Dedifferentiated amniotic fluid mesenchymal stem cell (primary cell): ENCODE results near the gene LPIN1.

Experiments
- DNase-seq: peaks from one replicate; pipeline ENCODE4 v3.0.0-alpha.2; 2016; ENCODE audit errors: extremely low spot score

LPIN1 gene, protein sequence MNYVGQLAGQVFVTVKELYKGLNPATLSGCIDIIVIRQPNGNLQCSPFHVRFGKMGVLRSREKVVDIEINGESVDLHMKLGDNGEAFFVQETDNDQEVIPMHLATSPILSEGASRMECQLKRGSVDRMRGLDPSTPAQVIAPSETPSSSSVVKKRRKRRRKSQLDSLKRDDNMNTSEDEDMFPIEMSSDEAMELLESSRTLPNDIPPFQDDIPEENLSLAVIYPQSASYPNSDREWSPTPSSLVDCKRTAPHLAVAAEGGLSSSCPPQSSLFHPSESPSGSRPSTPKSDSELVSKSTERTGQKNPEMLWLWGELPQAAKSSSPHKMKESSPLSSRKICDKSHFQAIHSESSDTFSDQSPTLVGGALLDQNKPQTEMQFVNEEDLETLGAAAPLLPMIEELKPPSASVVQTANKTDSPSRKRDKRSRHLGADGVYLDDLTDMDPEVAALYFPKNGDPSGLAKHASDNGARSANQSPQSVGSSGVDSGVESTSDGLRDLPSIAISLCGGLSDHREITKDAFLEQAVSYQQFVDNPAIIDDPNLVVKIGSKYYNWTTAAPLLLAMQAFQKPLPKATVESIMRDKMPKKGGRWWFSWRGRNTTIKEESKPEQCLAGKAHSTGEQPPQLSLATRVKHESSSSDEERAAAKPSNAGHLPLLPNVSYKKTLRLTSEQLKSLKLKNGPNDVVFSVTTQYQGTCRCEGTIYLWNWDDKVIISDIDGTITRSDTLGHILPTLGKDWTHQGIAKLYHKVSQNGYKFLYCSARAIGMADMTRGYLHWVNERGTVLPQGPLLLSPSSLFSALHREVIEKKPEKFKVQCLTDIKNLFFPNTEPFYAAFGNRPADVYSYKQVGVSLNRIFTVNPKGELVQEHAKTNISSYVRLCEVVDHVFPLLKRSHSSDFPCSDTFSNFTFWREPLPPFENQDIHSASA

DNA sequence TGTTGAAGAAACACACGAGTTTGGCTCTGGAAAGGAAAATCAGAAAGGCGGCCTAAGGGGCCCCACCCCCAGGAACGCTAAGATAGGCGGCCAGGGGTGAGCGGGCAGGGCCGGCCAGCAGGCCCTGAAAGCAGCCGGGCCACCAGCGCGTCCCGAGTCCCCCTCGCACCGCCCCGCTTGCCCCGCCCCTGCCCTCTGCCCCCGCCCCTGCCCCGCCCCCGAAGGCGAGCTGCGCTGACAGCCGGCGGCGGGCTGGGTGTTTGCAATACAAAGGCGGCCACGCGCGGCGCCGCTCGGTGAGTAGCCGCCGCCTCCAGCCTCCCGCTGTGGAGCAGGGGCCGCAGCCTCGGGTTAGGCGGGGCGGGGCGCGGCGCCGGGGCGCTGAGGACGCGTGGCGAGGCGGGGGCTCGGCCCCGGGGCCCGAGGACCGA is at the start of gene LPIN1:
Gene LPIN1 (plus strand): TSS at position 257 of the 431 bp plus-strand sequence. CDS start 18,910 bp downstream, outside the sequence.
- DNase-seq, result peak; percentile 71

DNA sequence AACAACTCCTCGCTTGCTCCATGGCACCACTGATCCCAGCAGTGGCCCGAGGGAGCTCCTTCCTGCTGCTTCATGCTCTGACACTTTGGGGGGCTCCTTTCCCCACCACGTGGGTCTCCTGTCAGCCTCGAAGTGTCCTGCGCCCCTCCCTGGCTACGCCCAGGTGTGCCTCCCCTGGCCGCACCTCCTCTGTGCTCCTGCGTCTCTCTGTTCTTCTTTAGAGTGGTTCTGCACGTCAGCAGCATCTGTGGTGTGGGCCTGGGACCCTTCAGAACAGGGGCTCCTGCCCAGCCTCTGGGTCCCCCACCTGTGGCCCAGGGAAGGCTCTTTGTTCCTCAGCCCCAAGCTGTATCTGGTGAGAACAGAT is 49.7 kb upstream of the LPIN1 start:
- no peak for DNase-seq

DNA sequence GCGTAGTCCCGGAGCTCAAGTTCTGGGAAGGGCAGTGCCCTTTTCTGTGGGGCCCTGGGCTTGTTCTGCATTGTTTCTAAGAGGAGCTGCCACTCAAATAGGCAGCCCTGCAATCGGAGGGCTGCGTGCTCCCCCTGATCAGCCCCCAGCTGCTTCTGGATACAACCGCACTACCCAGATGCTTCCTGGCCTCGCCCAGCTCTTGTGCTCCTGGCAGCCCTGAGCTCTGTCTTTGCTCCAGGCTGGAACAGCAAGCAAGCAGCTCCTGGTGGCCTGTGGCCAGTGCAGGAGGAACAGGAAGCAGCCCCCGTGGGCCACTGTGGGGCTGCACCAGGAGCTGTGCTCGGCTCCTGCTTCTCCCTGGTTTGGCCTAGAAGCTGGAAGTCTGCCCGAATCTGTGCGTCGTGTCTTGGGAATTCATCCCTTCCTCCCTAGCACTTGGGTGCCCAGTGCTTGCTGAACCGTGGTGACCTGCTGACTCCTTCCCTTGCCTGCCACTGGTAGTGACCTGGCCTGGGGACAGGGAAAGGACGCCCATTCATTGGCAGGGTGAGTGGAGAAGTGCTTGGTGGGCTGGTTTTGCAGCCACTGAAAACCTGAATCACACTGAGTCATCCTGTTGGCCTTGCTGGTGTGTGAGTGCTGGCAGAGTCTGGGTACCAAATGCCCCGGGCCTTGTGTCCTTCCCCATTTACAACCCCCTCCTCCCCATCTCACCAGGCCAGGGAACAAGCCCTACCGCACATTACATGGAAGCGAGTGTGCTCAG is 49.1 kb upstream of the LPIN1 start:
- DNase-seq, result no peak

DNA sequence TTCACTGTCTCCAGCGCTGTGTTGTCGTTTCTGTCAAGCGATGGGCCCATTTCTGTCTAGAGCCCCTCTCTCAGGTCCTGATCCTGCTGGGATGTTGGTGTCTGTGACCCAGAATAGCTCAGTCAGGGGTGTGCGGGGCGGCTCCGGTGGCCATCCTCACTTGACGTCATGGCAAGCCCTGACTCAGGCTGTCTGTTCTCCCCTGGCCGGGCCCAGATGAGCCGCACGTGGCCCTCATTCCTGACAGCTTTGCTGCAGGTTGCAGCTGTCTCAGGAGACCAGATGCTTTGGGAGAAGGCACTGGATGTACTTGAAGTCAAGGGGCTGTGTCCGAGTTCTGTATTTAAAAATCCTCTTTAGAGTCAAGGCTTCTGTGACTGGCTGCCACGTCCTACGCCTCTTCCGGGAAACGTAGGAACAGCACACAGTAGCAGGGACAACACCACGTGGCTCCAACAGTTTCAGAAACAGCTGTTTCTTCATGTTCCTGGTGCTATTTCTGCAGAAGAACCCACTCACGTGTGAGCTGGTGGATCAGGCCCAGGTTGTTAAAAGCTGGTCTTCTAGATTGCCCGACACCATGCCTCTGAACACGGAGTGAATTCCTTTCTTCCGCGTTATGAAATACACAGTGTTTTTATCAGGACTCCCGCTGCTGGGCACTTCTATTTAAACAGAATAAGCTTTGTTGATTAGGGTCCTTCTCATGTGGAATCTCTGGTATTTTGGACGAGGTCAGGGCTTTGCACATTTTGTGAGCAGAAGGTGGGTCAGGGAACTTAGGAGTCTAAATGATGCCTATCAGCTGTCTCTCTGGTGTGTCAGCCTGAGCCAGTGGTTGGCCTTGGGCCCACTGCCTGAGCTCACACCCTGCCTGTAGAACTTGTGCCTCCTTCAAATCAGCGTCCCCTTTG is 48.2 kb upstream of the LPIN1 start:
- no peak for DNase-seq

DNA sequence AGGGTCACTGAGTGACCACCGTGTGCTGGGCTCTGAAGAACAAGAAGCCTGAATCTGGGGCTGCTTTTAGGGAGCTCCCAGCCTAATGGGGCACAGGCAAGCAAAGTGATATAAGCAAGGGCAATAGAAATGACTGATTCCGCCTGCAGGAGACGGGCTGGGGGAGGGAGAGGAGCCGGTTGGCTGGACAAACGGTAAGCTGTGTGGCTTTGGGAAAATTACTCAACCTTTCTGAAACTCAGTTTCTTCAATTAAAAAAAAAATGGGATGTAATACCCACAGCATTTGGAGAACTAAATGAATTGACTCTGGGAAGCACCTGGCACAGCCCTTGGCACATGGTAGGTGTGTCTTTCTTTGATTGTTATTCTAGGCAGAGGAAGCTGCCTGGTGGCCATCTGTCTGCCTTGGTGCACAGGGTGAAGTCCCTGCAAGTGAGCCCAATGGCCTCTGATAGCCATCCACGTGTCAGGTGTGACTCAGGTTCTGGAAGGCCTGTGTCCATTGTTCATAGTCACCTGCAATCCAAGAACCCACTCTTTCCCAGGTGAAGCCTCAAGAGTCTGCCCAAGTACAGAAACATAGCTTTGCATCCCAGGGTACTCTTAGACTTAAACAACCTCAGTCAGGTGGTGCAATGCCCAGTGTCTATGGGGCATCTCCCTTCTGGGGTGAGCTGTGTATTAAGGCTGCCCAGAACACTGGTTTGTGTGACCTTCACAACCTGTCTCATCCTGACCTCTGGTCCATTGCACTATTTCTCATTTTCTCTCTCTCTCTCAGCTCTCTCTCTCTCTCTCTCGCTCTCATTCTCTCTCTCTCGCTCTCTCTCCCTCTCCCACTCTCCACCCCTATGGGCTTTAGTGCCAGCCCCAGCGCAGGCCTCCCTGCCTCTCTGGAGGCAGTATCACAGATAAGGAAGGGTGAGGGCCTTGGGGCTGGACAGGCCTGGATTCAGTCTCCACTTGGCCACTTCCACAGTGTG is 46.5 kb upstream of the LPIN1 start:
- no peak for DNase-seq

DNA sequence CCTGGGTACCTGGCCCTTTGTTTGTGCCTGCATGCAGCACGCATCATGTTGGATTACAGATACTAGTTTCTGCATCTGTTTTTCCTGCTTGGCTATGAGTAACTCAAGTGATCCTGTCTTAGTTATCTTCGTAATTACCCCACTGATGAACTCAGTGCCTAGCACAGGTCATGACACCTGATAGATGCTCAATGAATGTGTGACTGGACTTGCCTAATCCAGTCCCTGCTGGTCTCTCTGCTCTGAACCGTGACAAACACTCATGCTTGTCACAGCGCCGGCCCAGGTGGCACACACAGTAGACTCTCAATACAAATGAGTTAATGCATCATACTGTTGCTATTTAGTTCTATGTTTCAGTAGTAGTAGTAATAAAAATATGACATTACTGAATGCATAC is 45.2 kb upstream of the LPIN1 start:
- no peak for DNase-seq

DNA sequence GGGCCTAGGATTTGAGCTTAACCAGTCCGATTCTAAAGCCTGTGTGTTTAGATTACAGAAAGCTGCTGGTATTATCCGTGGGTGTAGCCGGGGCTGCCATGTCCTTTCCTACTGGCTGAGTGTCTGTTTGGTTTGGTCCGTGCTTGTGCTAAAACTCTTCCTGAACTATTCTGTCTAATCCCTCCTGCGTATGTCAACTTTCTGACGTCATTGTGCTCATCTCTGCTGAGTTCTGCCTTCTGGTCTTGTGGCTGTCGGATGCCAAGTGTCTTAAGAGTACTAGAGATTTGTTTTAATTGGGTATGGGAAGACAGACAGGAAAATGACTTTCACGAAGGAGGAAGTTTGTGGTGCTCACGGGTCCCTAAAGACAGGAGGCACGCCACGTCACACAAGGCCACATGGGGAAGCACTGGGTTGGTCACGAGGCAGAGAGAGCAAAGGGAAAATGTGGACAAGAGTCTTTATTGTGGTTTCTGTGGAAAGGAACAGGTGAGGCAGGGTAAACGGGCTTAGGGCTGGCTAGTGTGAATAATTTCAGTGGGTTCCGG is 44.6 kb upstream of the LPIN1 start:
- no peak for DNase-seq

DNA sequence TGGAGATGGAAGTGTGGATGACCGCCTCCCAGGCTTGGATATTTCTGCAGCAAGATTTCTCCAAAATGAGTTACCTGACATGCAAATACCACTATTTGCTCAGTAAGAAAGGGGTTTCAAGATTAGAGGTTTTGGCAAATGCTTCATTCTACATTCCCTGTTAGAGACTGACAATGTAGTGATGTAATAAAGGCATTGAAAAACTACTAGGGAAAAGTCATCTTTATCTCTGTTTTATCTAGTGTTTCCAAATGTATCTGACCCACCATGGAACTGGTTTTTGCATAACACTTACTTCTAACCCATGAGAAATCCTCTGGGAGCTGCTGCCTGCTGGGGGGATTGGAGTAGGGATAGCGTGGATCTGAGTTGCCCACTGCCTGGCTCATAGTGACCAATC is 43.5 kb upstream of the LPIN1 start:
- DNase-seq, result no peak

DNA sequence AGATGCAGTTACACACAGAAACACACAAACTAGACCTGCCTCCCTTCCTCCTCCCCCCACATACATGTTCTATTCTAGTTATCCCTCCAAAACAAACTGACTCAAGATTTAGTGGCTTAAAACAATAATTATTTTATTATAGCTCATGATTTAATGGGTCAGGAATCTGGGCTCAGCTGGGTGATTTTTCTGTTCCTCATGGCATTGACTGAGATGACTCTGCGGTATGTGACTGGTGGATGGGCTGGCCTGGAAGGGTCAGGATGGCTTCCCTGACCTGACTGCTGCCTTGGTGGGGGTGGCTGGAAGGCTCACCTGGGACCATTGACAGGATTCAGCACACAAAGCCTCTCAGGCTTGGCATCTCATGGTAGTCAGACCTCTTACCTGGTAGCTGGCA is 42.7 kb upstream of the LPIN1 start:
- DNase-seq, result peak; percentile 18

DNA sequence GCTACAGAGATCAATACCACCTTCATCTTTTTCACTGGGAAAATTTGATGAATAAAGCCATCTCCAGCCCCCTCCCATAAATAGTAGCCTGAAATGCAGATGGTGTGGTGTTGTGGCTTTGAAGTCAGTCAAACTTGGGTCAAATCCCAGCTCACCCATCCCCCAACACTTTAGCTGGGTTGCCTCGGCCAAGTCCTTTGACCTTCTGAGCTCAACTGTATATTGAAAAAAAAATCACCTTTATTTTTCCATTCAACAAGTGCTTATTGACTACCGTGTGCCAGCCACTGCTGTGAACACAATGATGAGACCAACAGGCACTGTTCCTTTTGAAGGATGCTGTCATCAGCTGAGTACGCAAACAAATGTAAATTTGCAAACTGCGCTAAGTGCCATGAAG is 41.4 kb upstream of the LPIN1 start:
- DNase-seq, result no peak

DNA sequence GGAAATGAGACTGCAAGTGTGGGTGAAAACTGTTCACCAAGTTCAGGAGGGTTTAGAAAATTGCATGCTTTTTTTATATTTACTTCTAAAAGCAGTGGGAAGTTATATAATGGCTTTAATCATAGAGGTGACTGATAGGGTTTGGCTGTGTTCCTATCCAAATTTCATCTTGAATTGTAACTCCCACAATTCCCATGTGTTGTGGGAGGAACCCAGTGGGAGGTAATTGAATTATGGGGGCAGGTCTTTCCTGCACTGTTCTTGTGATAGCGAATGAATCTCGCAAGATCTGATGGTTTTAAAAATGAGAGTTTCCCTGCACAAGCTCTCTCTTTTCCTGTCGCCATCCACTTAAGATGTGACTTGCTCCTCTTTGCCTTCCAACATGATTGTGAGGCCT is 40.7 kb upstream of the LPIN1 start:
- no peak for DNase-seq

DNA sequence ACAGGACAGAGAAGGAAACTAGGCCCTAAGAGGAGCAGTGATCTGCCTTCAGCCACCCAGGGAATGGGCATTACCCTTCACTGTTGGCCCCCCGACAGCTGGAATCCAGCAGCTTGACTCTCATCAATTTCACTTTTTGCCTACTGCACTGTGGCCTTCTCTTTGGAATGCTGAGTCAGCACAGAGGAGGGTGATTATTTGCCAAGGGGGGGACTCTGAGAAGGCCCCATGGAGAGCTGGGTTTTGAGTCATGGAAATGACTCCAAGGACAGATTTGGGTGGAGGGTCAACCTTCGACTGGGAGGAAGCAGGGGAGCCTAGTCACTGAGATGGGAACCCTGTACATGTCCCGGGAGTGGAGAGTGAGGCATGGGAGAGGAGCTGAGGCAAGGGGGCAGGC is 38.3 kb upstream of the LPIN1 start:
- no peak for DNase-seq

DNA sequence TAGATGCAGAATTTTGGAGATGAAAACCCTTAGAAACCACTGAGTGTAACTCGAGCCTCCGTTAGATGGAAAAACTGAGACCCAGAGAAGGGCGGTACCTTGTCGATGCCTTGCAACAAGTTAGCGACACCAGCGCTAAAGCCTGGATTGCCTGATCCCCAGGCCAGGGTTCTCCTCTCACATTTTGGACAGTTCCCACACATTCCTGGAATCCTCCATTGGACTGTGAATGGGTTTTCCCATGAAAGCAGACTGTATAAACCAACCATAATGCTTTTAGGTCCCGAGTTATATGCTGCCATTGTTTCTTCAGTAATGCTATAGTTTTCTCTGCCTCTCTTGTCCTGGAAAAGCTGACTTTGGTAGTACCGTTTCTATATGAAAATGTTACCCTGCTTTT is 37.1 kb upstream of the LPIN1 start:
- no peak for DNase-seq

DNA sequence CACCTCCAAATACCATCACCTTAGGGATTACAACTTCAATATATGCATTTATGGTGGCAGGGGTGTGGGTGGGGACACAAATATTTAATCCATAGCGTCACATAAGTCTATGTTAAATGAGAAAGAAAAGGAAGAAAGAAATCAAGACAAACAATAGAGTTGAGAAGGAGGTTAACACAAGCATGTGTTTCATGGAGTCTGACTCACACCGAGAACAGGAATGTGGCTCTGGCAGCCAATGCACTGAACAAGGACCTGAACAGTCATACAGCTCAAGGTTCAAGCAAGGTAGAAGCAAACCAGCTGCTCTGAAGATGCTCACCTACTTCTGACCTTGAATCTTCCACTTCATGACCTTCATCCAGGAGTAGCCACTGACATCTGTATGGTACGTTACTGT is 36.2 kb upstream of the LPIN1 start:
- peak; percentile 57 for DNase-seq

DNA sequence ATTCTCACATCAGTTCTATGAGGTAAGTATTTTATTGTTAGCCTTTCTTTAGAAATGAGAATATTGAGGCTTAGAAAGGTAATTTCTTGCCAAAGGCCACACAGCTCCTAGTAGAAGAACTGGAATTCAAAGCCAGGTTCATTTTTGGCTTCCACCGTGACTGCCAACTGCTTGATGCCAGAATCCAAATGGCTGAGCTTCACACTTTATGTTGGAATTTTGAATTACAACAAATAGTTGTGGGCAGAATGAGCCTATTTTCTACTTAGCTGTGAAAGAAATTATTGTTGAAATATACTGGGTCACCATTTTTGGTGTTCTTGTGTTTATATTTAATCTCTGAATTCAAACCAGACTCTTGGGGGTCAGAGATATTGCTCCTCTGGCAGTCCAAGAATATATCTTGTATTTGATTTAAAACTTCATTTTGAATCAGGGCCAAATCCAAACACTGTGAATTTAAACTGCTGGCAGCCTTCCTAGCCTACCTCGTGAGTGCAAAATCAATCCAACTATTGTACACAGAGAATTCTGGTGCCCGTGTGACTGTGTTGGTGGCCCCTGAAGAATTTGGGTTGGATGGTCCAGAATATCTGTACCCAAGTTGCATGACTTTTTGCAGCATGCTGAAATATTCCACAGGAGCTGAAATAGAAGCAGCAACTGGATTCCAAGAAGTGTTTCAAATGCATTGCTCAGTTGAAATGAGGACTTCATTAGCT is 35.6 kb upstream of the LPIN1 start:
- no peak for DNase-seq

DNA sequence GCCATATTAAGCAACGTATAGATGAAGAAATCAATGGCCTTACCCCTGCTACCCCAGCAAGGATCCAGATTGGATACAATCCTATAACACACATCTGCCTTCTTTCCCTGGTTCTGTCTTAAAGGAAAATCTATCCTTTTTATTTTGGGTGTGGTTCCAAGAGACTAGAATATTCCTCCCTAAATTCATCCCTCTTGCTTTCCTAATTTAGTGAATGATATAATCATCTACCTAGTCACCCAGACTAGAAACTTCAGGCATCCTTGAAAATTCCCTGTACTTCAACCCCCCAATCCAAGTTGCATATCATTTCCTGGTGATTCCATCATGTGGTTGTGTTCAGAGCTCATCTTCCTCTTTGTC is 35.1 kb upstream of the LPIN1 start:
- DNase-seq, result no peak

DNA sequence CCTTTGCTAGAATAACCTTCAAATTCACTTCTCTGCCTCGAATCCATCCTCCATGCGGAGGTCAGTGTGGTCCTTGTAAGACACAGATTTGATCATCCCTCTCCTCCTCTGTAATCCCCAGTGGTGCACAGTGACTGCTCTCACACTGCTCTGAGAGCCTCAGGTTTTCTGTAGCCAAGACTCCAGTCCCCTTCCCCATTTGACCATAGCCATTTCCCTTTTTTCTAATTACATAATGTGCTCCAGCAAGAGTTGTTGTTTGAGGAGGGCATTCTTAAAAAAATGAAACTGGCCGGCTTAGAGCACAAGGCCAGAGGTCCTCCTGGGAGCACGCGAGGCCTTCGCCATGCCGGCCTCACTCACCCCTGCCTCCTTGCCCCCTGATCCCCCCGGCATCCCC is 34.7 kb upstream of the LPIN1 start:
- no peak for DNase-seq

DNA sequence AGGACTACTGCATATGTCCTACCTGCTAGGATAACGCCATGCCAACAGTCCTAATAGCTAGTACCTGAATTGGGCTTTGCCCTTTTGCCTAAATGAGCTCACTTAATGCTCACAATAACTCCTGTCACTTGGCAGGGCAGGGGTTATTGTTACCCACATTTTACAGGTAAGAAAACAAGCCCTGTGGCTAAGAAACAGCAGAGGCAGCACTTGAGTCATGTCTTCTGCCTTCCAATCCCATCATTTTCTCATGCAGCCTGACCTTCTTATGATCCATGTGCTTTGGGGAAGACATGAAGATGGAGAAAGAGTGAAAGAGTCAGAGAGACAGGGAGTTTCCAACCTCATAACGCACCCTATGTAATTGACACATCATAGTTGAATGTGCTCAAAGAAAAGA is 33.6 kb upstream of the LPIN1 start:
- no peak for DNase-seq

DNA sequence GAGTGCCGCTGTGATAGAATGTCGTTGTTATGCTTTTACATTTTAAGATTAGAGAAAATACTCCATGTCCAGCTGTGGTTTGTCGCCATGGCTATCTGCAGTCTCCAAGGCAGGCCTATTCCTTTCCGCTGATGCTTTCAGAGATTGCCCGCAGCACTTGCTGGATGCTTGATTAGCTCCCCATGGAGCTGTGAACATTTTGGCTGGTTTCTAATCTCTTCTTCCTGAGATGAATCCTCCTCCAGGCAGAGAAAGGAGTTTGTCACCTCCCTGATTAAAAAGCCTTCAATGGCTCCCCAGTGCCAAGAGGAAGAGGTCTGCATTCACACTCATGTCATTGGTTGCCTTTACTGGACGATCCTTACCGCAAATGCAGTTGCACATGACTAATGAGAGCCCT is 32.6 kb upstream of the LPIN1 start:
- no peak for DNase-seq
